WTC11 (cell line): ENCODE measurements around the gene CPO. TPM values are rescaled to one million over a fixed set of nuclear protein-coding genes. Genes with fewer than 3 reads are reported as not detected.

Experiments used
- ATAC-seq: fragments of 200-7000 bp; cut with Tn5 transposase; 2 replicates; pipeline ENCODE4 v1.10.0; 2021; ENCODE audit warnings: mild to moderate bottlenecking, moderate library complexity
- CTCF ChIA-PET: fragments of 300-600 bp; sonication (Branson Sonifier 250); formaldehyde crosslinking; loops from one replicate; lab custom pipeline; 2021; ENCODE audit warnings: antibody characterized with exemption; lab: Charles Lee
- POLR2A ChIA-PET: fragments of 350-600 bp; sonication (Branson Sonifier 250); formaldehyde crosslinking; loops from one replicate; lab custom pipeline; 2021; ENCODE audit warnings: antibody characterized with exemption; lab: Charles Lee
- DNase-seq: peaks from one replicate; pipeline ENCODE4 v3.0.0; 2021; ENCODE audit warnings: low spot score
- H3K27ac Mint-ChIP-seq: 2 replicates; pipeline ENCODE4 v1.8.0; 2021; ENCODE audit warnings: mixed read lengths
- H3K27me3 Mint-ChIP-seq: 2 replicates; pipeline ENCODE4 v1.8.0; 2021; ENCODE audit warnings: low read depth, mild to moderate bottlenecking, moderate library complexity, mixed read lengths
- H3K36me3 Mint-ChIP-seq: 2 replicates; pipeline ENCODE4 v1.8.0; 2021; ENCODE audit warnings: mixed read lengths
- H3K4me1 Mint-ChIP-seq: 2 replicates; pipeline ENCODE4 v1.8.0; 2022; ENCODE audit warnings: mixed read lengths
- H3K4me3 Mint-ChIP-seq: 2 replicates; pipeline ENCODE4 v1.8.0; 2021; ENCODE audit warnings: mild to moderate bottlenecking, moderate library complexity, mixed read lengths
- H3K9me3 Mint-ChIP-seq: 2 replicates; pipeline ENCODE4 v1.8.0; 2021; ENCODE audit warnings: mixed read lengths
- ELF4 ChIP-seq: sonication (generic); formaldehyde crosslinking; IDR thresholded peaks from 2 replicates; pipeline ENCODE4 v1.8.1; 2022; ENCODE audit warnings: low read depth, mild to moderate bottlenecking, moderate library complexity, missing genetic modification reagents
- ETV6 ChIP-seq: sonication (generic); formaldehyde crosslinking; IDR thresholded peaks from 2 replicates; pipeline ENCODE4 v1.8.1; 2022; ENCODE audit warnings: mild to moderate bottlenecking, missing genetic modification reagents
- KAT7 ChIP-seq: sonication (generic); formaldehyde crosslinking; IDR thresholded peaks from 2 replicates; pipeline ENCODE4 v1.8.1; 2023; ENCODE audit warnings: missing genetic modification reagents, mild to moderate bottlenecking, borderline replicate concordance
- NFATC4 ChIP-seq: fragments of 250-450 bp; sonication (Bioruptor Pico); IDR thresholded peaks from 2 replicates; pipeline ENCODE4 v1.9.0; 2021; ENCODE audit warnings: mild to moderate bottlenecking
- NFE2L1 ChIP-seq: sonication (generic); formaldehyde crosslinking; IDR thresholded peaks from 2 replicates; pipeline ENCODE4 v1.8.1; 2023; ENCODE audit warnings: missing genetic modification reagents
- NFYB ChIP-seq: sonication (generic); formaldehyde crosslinking; conservative IDR thresholded peaks from 2 replicates; pipeline ENCODE4 v1.8.0; 2022; ENCODE audit warnings: low read depth, missing genetic modification reagents
- NR3C1 ChIP-seq: sonication (generic); formaldehyde crosslinking; conservative IDR thresholded peaks from 2 replicates; pipeline ENCODE4 v1.8.1; 2023; ENCODE audit warnings: low read depth, mild to moderate bottlenecking, missing genetic modification reagents
- TP53 ChIP-seq: sonication (generic); formaldehyde crosslinking; IDR thresholded peaks from 2 replicates; pipeline ENCODE4 v1.8.1; 2023; ENCODE audit warnings: mild to moderate bottlenecking, missing genetic modification reagents
- ZBTB21 ChIP-seq: sonication (generic); formaldehyde crosslinking; IDR thresholded peaks from 2 replicates; pipeline ENCODE4 v1.8.1; 2023; ENCODE audit warnings: mild to moderate bottlenecking, missing genetic modification reagents, borderline replicate concordance
- ZNF396 ChIP-seq: fragments of 250-450 bp; sonication (Bioruptor Pico); IDR thresholded peaks from 2 replicates; pipeline ENCODE4 v1.8.0; 2021; ENCODE audit warnings: mild to moderate bottlenecking, moderate library complexity, borderline replicate concordance
- ZNF671 ChIP-seq: fragments of 250-450 bp; sonication (Bioruptor Pico); IDR thresholded peaks from 2 replicates; pipeline ENCODE4 v1.8.0; 2021; ENCODE audit warnings: mild to moderate bottlenecking
- total RNA-seq: library from RNA; stranded (reverse); gene quantifications from 3 replicates; pipeline ENCODE4 v1.2.3, GENCODE V29; 2021
- TF ChIP-seq, protein P1 (sequence below): fragments of 200-600 bp; IDR thresholded peaks from 2 replicates; pipeline ENCODE4 v1.8.0; 2022; ENCODE audit warnings: antibody characterized with exemption
- TF ChIP-seq, protein P2 (sequence below): sonication (generic); formaldehyde crosslinking; IDR thresholded peaks from 2 replicates; pipeline ENCODE4 v1.8.0; 2023; ENCODE audit warnings: mild to moderate bottlenecking, missing genetic modification reagents
- TF ChIP-seq, protein P3 (sequence below): fragments of 250-450 bp; sonication (Bioruptor Pico); conservative IDR thresholded peaks from 2 replicates; pipeline ENCODE4 v1.9.0; 2021; ENCODE audit warnings: mild to moderate bottlenecking
- TF ChIP-seq, protein P4 (sequence below): sonication (generic); formaldehyde crosslinking; IDR thresholded peaks from 2 replicates; pipeline ENCODE4 v1.8.0; 2022; ENCODE audit warnings: mild to moderate bottlenecking, missing genetic modification reagents
- TF ChIP-seq, protein P5 (sequence below): sonication (generic); formaldehyde crosslinking; IDR thresholded peaks from 2 replicates; pipeline ENCODE4 v1.8.1; 2022; ENCODE audit warnings: mild to moderate bottlenecking, moderate library complexity, missing genetic modification reagents
- TF ChIP-seq, protein P6 (sequence below): sonication (generic); formaldehyde crosslinking; IDR thresholded peaks from 2 replicates; pipeline ENCODE4 v1.8.1; 2023; ENCODE audit warnings: mild to moderate bottlenecking, missing genetic modification reagents
- TF ChIP-seq, protein P7 (sequence below): fragments of 250-450 bp; sonication (Bioruptor Pico); IDR thresholded peaks from 2 replicates; pipeline ENCODE4 v1.9.0; 2021; ENCODE audit warnings: moderate library complexity, mild to moderate bottlenecking, inconsistent platforms, borderline replicate concordance

CPO gene
- total RNA-seq, 1 experiment from 2014 or later = 1.2 TPM

DNA sequence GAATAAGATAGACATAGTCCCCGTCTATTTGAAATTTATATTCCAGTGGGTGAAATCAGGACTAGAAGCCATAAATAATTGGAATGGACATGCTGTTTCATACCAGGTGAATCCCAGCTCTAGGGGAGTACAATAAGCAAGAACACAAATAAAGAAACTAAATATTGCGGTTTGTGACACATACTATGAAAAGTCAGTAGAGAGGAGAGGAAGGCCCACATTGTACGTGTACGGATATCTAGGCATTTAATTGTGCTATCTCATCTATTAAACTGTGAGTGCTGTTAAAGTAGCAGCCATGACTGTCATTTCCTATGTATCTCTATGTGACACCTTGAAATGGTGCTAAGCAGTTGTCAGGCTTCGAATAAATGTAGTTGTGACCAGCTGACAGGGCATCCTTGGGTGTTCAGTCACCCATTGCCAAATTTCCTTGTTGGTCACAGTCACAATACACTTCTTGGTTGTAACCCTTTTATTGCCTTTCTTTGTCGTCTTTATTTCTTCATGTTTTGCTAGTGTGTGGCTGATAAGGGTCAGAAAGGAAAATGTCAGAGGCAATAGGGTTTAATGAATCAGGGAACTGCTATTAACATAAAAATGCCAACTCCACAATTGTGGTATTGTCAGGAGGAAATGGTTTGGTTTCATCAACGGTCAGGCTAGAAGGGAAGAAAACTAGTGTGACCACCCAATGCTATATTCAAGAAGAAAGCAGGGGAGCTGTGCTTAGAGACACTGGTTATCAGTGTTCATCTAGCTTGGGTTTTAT lies 31.5 kb downstream of the CPO start:
- peaks cover 21% of the 10 kb centered on the region for H3K4me1 Mint-ChIP-seq
- ATAC-seq (no peak), DNase-seq (no peak)
- ChIA-PET POLR2A (no interaction called here), CTCF (interaction anchor here (1.1 to 1.4 kb wide), 3 partner anchors 12 to 171 kb away, joined by 3 to 10 read pairs (median 6); no protein-coding TSS in a partner anchor)
- peaks cover 17% of the 10 kb centered on the region for H3K9me3 Mint-ChIP-seq
- H3K27me3 Mint-ChIP-seq = no peaks in the 10 kb centered on the region; the same call in 1 of the 2 replicates
- no peak overlapping the region for H3K27ac Mint-ChIP-seq
- no peak for TF ChIP-seq NFYB (CRISPR knock-in tag)
- no peak for TF ChIP-seq ELF4 (CRISPR knock-in tag)
- TF ChIP-seq, protein P1, sequence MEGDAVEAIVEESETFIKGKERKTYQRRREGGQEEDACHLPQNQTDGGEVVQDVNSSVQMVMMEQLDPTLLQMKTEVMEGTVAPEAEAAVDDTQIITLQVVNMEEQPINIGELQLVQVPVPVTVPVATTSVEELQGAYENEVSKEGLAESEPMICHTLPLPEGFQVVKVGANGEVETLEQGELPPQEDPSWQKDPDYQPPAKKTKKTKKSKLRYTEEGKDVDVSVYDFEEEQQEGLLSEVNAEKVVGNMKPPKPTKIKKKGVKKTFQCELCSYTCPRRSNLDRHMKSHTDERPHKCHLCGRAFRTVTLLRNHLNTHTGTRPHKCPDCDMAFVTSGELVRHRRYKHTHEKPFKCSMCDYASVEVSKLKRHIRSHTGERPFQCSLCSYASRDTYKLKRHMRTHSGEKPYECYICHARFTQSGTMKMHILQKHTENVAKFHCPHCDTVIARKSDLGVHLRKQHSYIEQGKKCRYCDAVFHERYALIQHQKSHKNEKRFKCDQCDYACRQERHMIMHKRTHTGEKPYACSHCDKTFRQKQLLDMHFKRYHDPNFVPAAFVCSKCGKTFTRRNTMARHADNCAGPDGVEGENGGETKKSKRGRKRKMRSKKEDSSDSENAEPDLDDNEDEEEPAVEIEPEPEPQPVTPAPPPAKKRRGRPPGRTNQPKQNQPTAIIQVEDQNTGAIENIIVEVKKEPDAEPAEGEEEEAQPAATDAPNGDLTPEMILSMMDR = no peak
- TF ChIP-seq ETV6 (CRISPR knock-in tag) = no peak
- TF ChIP-seq NFE2L1 (CRISPR knock-in tag) = no peak
- TF ChIP-seq, protein P2, sequence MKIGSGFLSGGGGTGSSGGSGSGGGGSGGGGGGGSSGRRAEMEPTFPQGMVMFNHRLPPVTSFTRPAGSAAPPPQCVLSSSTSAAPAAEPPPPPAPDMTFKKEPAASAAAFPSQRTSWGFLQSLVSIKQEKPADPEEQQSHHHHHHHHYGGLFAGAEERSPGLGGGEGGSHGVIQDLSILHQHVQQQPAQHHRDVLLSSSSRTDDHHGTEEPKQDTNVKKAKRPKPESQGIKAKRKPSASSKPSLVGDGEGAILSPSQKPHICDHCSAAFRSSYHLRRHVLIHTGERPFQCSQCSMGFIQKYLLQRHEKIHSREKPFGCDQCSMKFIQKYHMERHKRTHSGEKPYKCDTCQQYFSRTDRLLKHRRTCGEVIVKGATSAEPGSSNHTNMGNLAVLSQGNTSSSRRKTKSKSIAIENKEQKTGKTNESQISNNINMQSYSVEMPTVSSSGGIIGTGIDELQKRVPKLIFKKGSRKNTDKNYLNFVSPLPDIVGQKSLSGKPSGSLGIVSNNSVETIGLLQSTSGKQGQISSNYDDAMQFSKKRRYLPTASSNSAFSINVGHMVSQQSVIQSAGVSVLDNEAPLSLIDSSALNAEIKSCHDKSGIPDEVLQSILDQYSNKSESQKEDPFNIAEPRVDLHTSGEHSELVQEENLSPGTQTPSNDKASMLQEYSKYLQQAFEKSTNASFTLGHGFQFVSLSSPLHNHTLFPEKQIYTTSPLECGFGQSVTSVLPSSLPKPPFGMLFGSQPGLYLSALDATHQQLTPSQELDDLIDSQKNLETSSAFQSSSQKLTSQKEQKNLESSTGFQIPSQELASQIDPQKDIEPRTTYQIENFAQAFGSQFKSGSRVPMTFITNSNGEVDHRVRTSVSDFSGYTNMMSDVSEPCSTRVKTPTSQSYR = no peak
- TF ChIP-seq, all 79 proteins: peak for 0
- Mint-ChIP-seq H3K4me3 (no peak overlapping the region), H3K36me3 (peaks cover 9% of the 10 kb centered on the region)

DNA sequence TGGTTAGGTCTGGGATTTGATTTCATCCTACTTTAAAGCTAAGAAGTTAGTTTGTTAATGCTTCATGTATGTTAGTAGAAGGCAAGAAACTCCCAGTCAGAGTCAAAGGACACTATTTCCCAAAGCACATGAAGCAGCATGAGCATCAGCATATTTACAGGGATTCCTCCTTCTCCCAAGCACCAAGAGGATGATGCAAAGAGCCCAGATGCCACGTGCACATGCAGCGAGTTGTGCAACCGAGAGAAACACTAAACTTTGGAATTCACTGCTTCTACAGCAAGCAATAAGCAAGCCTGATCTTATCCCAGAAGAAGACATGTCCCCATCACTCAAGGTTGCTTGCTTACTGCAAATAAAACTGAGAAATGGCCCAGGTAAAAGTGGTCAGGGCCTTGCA lies 32.5 kb downstream of the CPO start:
- Mint-ChIP-seq H3K27me3 (no peaks in the 10 kb centered on the region; the same call in 1 of the 2 replicates), H3K36me3 (peaks cover 12% of the 10 kb centered on the region)

More for the DNA sequence above, 32.5 kb downstream of the CPO start:
- H3K9me3 Mint-ChIP-seq = peaks cover 26% of the 10 kb centered on the region
- no peak overlapping the region for H3K4me3 Mint-ChIP-seq
- CTCF ChIA-PET = interaction anchor here (1.1 to 1.4 kb wide), 2 partner anchors 11 to 172 kb away, joined by 3 to 10 read pairs; no protein-coding TSS in a partner anchor
- no peak overlapping the region for H3K27ac Mint-ChIP-seq
- H3K4me1 Mint-ChIP-seq = peaks cover 24% of the 10 kb centered on the region
- ATAC-seq (no peak), DNase-seq (no peak)
- TF ChIP-seq, protein P2 = no peak
- TF ChIP-seq, protein P3, sequence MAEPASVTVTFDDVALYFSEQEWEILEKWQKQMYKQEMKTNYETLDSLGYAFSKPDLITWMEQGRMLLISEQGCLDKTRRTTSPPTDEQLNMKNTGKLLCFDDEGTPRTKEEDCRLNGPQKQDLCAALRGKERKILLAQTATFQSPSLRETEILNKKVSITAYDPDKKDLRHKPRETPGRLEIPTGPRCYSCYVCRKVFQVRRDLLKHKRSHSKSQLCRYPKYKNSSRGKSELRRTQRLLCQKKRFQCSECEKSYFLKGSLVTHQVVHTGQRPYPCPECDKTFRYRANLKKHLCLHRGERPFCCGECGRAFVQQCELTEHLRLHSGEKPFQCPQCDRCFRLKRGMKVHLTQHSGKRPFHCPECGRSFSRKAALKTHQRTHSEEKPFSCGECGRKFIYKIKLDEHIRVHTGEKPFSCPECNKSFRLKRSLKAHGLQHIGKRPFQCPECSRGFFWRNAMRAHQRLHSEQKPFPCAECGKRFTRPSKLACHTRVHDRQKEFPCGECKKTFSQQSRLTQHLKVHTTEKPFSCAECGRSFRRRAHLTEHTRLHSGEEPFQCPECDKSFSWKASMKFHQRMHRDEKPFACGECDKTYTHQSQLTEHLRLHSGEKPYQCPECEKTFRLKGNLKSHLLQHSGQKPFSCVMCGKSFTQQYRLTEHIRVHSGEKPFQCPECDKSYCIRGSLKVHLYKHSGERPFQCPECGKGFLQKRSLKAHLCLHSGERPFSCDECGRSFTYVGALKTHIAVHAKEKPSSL (CRISPR knock-in tag) = no peak
- no peak for TF ChIP-seq ZNF671 (CRISPR knock-in tag)
- TF ChIP-seq ZBTB21 (CRISPR knock-in tag) = no peak
- TF ChIP-seq, protein P4, sequence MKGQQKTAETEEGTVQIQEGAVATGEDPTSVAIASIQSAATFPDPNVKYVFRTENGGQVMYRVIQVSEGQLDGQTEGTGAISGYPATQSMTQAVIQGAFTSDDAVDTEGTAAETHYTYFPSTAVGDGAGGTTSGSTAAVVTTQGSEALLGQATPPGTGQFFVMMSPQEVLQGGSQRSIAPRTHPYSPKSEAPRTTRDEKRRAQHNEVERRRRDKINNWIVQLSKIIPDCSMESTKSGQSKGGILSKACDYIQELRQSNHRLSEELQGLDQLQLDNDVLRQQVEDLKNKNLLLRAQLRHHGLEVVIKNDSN = no peak
- no peak for TF ChIP-seq ZNF396 (CRISPR knock-in tag)
- TF ChIP-seq, protein P5, sequence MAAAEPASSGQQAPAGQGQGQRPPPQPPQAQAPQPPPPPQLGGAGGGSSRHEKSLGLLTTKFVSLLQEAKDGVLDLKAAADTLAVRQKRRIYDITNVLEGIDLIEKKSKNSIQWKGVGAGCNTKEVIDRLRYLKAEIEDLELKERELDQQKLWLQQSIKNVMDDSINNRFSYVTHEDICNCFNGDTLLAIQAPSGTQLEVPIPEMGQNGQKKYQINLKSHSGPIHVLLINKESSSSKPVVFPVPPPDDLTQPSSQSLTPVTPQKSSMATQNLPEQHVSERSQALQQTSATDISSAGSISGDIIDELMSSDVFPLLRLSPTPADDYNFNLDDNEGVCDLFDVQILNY (CRISPR knock-in tag) = no peak
- TF ChIP-seq NR3C1 (CRISPR knock-in tag) = no peak
- TF ChIP-seq NFATC4 (CRISPR knock-in tag) = no peak
- no peak for TF ChIP-seq TP53 (CRISPR knock-in tag)
- TF ChIP-seq, protein P6, sequence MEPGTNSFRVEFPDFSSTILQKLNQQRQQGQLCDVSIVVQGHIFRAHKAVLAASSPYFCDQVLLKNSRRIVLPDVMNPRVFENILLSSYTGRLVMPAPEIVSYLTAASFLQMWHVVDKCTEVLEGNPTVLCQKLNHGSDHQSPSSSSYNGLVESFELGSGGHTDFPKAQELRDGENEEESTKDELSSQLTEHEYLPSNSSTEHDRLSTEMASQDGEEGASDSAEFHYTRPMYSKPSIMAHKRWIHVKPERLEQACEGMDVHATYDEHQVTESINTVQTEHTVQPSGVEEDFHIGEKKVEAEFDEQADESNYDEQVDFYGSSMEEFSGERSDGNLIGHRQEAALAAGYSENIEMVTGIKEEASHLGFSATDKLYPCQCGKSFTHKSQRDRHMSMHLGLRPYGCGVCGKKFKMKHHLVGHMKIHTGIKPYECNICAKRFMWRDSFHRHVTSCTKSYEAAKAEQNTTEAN = no peak
- TF ChIP-seq, protein P7, sequence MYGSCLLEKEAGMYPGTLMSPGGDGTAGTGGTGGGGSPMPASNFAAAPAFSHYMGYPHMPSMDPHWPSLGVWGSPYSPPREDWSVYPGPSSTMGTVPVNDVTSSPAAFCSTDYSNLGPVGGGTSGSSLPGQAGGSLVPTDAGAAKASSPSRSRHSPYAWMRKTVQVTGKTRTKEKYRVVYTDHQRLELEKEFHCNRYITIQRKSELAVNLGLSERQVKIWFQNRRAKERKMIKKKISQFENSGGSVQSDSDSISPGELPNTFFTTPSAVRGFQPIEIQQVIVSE (CRISPR knock-in tag) = no peak
- TF ChIP-seq KAT7 = no peak
- TF ChIP-seq, all 79 proteins: peak for 0
- POLR2A ChIA-PET = no interaction called here
